ENCODE results near the gene SH3TC2.

The SH3TC2 gene

GRCh38 chr5:149061341-149061740 is 1.5 kb downstream of the SH3TC2 start:
- no peak overlapping the region for H3K4me3 ChIP-seq (ENCODE audit: low read length)
- TF ChIP-seq, protein P1, sequence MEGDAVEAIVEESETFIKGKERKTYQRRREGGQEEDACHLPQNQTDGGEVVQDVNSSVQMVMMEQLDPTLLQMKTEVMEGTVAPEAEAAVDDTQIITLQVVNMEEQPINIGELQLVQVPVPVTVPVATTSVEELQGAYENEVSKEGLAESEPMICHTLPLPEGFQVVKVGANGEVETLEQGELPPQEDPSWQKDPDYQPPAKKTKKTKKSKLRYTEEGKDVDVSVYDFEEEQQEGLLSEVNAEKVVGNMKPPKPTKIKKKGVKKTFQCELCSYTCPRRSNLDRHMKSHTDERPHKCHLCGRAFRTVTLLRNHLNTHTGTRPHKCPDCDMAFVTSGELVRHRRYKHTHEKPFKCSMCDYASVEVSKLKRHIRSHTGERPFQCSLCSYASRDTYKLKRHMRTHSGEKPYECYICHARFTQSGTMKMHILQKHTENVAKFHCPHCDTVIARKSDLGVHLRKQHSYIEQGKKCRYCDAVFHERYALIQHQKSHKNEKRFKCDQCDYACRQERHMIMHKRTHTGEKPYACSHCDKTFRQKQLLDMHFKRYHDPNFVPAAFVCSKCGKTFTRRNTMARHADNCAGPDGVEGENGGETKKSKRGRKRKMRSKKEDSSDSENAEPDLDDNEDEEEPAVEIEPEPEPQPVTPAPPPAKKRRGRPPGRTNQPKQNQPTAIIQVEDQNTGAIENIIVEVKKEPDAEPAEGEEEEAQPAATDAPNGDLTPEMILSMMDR (conservative IDR thresholded peaks at IDR 0.05; ENCODE audit: low read length), result no peak
- no peak for DNase-seq (ENCODE audit: low read depth)

- peak; percentile 43 for DNase-seq (ENCODE audit: low read depth)
- no peak overlapping the region for H3K4me3 ChIP-seq (ENCODE audit: low read length)
- TF ChIP-seq, protein P1 (conservative IDR thresholded peaks at IDR 0.05; ENCODE audit: low read length), result no peak
Observed at GRCh38 chr5:149060325-149060724, 2.5 kb downstream of the SH3TC2 start.

DNA sequence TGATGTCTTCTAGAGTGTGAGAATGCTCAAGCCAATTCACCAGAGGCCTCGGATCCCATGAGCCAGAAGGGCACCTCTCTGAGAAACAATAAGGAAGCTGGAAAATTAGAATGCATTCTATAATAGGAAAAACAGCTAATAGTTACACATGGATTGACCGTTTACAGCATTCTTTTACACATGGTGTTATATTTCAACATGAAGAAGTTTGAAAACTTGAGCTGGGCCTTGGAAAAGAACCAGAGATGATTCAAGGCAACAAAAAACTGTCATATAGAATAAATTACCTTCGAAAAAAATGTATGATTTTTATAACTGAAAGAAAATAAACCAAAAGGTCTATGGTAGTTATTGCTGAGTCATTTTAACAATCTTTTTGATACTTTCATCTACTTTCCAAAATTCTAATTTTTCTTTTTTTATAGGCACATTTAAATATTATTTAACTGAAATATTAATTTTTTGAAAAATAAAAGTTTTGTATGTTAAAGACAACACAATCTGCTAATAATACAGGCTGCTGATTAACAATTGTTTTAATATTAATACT is 6.2 kb downstream of the SH3TC2 start:
- TF ChIP-seq, protein P1 (conservative IDR thresholded peaks at IDR 0.05; ENCODE audit: low read length), result no peak
- peak; percentile 34 for DNase-seq (ENCODE audit: low read depth)
- H3K4me3 ChIP-seq (ENCODE audit: low read length), result no peak overlapping the region

GRCh38 chr5:149054416-149054815 is 8.4 kb downstream of the SH3TC2 start:
- TF ChIP-seq, protein P1 (conservative IDR thresholded peaks at IDR 0.05; ENCODE audit: low read length), result no peak
- peak; percentile 64 for DNase-seq (ENCODE audit: low read depth)
- H3K4me3 ChIP-seq (ENCODE audit: low read length), result no peak overlapping the region

DNA sequence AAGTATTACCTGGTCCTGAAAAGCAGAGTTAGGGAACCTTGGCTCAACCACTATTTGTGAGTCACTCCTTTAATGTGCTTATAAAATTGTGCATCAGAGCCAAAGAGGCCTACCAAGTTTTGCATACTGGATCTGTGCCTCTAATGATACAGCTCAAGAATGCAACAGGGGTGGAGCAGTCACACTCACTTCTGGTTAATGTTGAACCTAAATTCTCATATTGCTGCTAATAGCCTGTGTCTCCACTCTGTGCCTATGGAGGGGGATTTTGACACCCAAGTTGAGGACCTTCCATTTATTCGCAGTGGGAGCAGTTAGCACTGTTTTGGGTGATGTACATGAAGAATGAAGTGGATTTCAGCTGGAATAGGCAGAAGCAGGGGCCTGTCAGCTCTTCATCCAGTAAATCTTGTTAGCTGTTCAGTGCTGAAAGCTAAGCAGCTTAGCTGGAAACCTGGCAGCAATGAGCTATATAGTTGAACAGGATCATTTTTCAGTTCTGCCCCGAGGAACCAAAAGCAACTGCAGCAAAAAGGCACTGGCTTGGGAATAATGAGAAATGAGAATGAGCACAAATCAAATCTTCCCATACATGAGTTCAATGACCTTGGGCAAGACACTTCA is 9.7 kb downstream of the SH3TC2 start:
- no peak overlapping the region for H3K4me3 ChIP-seq (ENCODE audit: low read length)
- TF ChIP-seq, protein P1 (conservative IDR thresholded peaks at IDR 0.05; ENCODE audit: low read length), result no peak
- peak; percentile 77 for DNase-seq (ENCODE audit: low read depth)

- no peak for DNase-seq (ENCODE audit: low read depth)
- TF ChIP-seq, protein P1 (conservative IDR thresholded peaks at IDR 0.05; ENCODE audit: low read length), result no peak
- no peak overlapping the region for H3K4me3 ChIP-seq (ENCODE audit: low read length)
Observed at GRCh38 chr5:149049371-149049781, 13.5 kb downstream of the SH3TC2 start.

DNA sequence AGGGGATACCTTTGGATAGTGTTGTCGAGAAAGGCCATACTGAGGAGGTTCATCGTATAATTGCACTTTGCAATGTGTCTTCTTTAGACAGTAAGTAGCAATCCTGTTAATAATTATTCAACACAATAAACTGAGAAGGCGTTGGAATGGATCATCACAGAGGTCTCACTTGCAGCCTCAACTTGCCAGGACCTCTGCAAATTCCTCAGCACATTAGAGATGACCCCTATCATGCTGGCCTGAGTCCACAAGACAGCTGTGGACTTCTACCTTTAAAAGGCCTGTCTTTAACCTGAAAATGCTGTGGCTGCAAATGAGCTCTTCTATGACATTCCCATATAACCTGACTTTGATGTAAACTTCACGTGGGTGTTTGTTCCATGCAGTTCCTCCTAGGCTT is 14.1 kb downstream of the SH3TC2 start:
- no peak overlapping the region for H3K4me3 ChIP-seq (ENCODE audit: low read length)
- TF ChIP-seq, protein P1 (conservative IDR thresholded peaks at IDR 0.05; ENCODE audit: low read length), result no peak
- no peak for DNase-seq (ENCODE audit: low read depth)

All from AG10803 (cell line).